ENCODE results near the gene FAIM2.

The FAIM2 gene

DNA sequence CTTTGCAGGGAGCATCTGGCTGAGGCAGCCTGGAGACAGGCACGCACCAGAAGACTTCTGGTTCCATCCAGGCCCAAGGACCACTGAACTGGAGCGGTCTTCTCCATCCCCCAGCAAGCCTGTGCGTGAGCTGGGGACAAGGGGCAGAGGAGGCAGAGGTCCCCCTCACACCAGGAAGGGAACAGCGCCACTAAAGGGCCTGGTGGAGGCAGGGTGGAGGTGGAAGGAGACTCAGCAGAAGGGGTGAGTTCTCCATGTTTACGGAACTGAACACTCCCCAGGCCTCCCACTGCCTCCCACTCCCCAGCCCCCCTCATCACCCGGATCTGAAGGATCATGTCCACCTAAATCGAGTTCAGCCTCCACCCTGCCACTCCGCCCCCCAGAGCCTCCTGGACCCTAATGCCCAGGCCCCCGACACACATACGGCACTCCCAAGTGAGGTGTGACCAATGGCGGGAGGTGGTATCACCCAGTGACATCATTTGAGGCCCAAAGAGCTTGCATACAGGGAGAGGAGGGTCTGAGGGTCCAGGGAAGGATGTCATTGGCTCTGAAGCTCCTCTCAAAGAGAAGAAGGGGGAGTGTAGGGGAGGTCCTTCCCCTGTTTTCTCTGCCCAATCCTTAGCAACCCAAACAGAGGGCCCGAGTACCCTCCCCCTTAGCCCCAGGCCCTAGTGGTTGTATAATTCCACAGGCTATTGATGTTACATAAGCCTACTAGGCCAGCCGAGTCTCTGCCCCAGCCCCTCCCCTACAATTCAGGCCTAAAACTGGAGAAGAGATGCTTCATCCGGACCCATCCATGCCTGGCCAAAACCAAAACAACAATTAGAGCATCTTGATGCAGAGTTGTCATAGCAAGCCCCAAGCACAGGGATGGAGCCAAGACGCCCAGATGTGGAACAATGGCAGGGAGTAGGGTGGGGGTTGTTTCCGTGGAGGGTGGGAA lies 1.0 kb downstream of the FAIM2 start:
- DNase-seq (no peak), ATAC-seq (ENCODE audit: insufficient read depth, low read depth) (no peak)
- no peak overlapping the region for H2AFZ ChIP-seq (ENCODE audit: low read depth, low read length)
- H4K20me1 ChIP-seq (ENCODE audit: insufficient read depth, low read length): no peaks in the 10 kb centered on the region
- no peaks in the 10 kb centered on the region for H3K79me2 ChIP-seq (ENCODE audit: insufficient read depth, low read length)
- no peak overlapping the region for H3K9ac ChIP-seq (ENCODE audit: low read depth, low read length)
- TF ChIP-seq CTCF (IDR thresholded peaks at IDR 0.05; ENCODE audit: borderline replicate concordance, extremely low read depth, low read length, poor library complexity, severe bottlenecking) (no peak), EZH2 (IDR thresholded peaks at IDR 0.05; ENCODE audit: borderline replicate concordance, low read depth, low read length, severe bottlenecking) (no peak)
- H3K27me3 ChIP-seq (ENCODE audit: insufficient read depth, low read length, poor library complexity): peaks cover 20% of the 10 kb centered on the region
- H3K4me3 ChIP-seq (ENCODE audit: low read depth in 1 of 2, low read length in 2 of 2): no peak overlapping the region
- H3K4me2 ChIP-seq (ENCODE audit: insufficient read depth, low read length): no peak overlapping the region
- H3K36me3 ChIP-seq (ENCODE audit: insufficient read depth, low read length): no peaks in the 10 kb centered on the region
- no peak overlapping the region for H3K27ac ChIP-seq (ENCODE audit: low read length)
- H3K9me3 ChIP-seq (ENCODE audit: insufficient read depth, low read length, severe bottlenecking): no peaks in the 10 kb centered on the region
- H3K4me1 ChIP-seq (ENCODE audit: insufficient read depth, low read length): peaks cover 15% of the 10 kb centered on the region

DNA sequence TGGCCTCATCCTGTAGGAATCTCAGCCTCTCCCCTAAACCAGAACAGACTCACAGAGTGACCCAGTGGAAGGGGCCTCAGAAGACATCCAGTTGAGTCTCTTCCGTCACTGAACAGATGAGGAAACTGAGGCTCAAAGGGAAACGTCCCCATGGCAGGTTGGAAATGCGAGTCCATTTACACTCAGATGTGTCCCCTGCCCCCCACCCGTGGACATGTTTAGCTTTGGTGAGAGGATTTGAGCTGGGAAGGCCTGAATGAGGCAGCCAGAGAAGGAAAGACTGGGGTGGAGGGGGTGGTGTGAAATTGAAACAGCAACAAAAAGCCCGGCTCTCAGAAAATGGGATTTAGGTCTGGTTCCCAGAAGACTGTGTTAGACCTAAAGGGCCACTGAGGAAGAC lies 1.7 kb downstream of the FAIM2 start:
- H3K36me3 ChIP-seq (ENCODE audit: insufficient read depth, low read length): no peaks in the 10 kb centered on the region
- no peak overlapping the region for H3K9ac ChIP-seq (ENCODE audit: low read depth, low read length)
- H2AFZ ChIP-seq (ENCODE audit: low read depth, low read length): no peak overlapping the region
- no peak overlapping the region for H3K4me3 ChIP-seq (ENCODE audit: low read depth in 1 of 2, low read length in 2 of 2)
- H3K27me3 ChIP-seq (ENCODE audit: insufficient read depth, low read length, poor library complexity): peaks cover 20% of the 10 kb centered on the region
- no peaks in the 10 kb centered on the region for H4K20me1 ChIP-seq (ENCODE audit: insufficient read depth, low read length)
- ATAC-seq (ENCODE audit: insufficient read depth, low read depth): no peak
- DNase-seq: no peak
- TF ChIP-seq CTCF (IDR thresholded peaks at IDR 0.05; ENCODE audit: borderline replicate concordance, extremely low read depth, low read length, poor library complexity, severe bottlenecking) (no peak), EZH2 (IDR thresholded peaks at IDR 0.05; ENCODE audit: borderline replicate concordance, low read depth, low read length, severe bottlenecking) (no peak)
- H3K9me3 ChIP-seq (ENCODE audit: insufficient read depth, low read length, severe bottlenecking): no peaks in the 10 kb centered on the region
- H3K27ac ChIP-seq (ENCODE audit: low read length): no peak overlapping the region
- no peaks in the 10 kb centered on the region for H3K79me2 ChIP-seq (ENCODE audit: insufficient read depth, low read length)
- H3K4me2 ChIP-seq (ENCODE audit: insufficient read depth, low read length): no peak overlapping the region
- peaks cover 15% of the 10 kb centered on the region for H3K4me1 ChIP-seq (ENCODE audit: insufficient read depth, low read length)

GRCh38 chr12:49901026-49901425 lies 2.7 kb downstream of the FAIM2 start:
- Histone ChIP-seq H3K79me2 (ENCODE audit: insufficient read depth, low read length) (no peaks in the 10 kb centered on the region), H3K9me3 (ENCODE audit: insufficient read depth, low read length, severe bottlenecking) (no peaks in the 10 kb centered on the region), H4K20me1 (ENCODE audit: insufficient read depth, low read length) (no peaks in the 10 kb centered on the region), H3K4me3 (ENCODE audit: low read depth in 1 of 2, low read length in 2 of 2) (no peak overlapping the region), H2AFZ (ENCODE audit: low read depth, low read length) (no peak overlapping the region), H3K36me3 (ENCODE audit: insufficient read depth, low read length) (no peaks in the 10 kb centered on the region), H3K27ac (ENCODE audit: low read length) (no peak overlapping the region), H3K9ac (ENCODE audit: low read depth, low read length) (no peak overlapping the region), H3K27me3 (ENCODE audit: insufficient read depth, low read length, poor library complexity) (peaks cover 20% of the 10 kb centered on the region), H3K4me1 (ENCODE audit: insufficient read depth, low read length) (peaks cover 15% of the 10 kb centered on the region), H3K4me2 (ENCODE audit: insufficient read depth, low read length) (no peak overlapping the region)
- ATAC-seq (ENCODE audit: insufficient read depth, low read depth) (no peak), DNase-seq (no peak)
- TF ChIP-seq EZH2 (IDR thresholded peaks at IDR 0.05; ENCODE audit: borderline replicate concordance, low read depth, low read length, severe bottlenecking) (no peak), CTCF (IDR thresholded peaks at IDR 0.05; ENCODE audit: borderline replicate concordance, extremely low read depth, low read length, poor library complexity, severe bottlenecking) (no peak)
